WI38 (cell line): ENCODE data around the gene TRIM56.
"Not testable (repeated sequence)": the region's sequence is repeated elsewhere in the genome, so short reads cannot be mapped to it uniquely, and the experiment has no call there.

Experiments
- H3K4me3 ChIP-seq: 2 replicates; pipeline ENCODE4 v1.5.1; 2011; ENCODE audit warnings: low read depth, mild to moderate bottlenecking, control low read depth, low read length
- CTCF ChIP-seq: IDR thresholded peaks from 2 replicates; pipeline ENCODE4 v1.5.1; 2012; ENCODE audit warnings: low read depth, mild to moderate bottlenecking, control low read depth, low read length

The TRIM56 gene

GRCh38 chr7:101118856-101119255 lies 33.6 kb downstream of the TRIM56 start:
- no peak for TF ChIP-seq CTCF
- no peak overlapping the region for H3K4me3 ChIP-seq

GRCh38 chr7:101119876-101120275 lies 34.6 kb downstream of the TRIM56 start:
- H3K4me3 ChIP-seq, result no peak overlapping the region
- no peak for TF ChIP-seq CTCF

- no peak for TF ChIP-seq CTCF
- no peak overlapping the region for H3K4me3 ChIP-seq
Observed at GRCh38 chr7:101120315-101120714, 35.0 kb downstream of the TRIM56 start.

- H3K4me3 ChIP-seq, result not testable (repeated sequence)
Observed at GRCh38 chr7:101121631-101121990, 36.3 kb downstream of the TRIM56 start.

- TF ChIP-seq CTCF, result no peak
- peak overlapping the region; percentile 52 for H3K4me3 ChIP-seq
Observed at GRCh38 chr7:101121991-101122932, 37.0 kb downstream of the TRIM56 start.

GRCh38 chr7:101122933-101123702 lies 37.8 kb downstream of the TRIM56 start:
- H3K4me3 ChIP-seq, result peak overlapping the region; percentile 52; the same call in 1 of the 2 replicates
- TF ChIP-seq CTCF, result no peak

GRCh38 chr7:101123703-101124068 lies 38.4 kb downstream of the TRIM56 start:
- no peak overlapping the region for H3K4me3 ChIP-seq
- no peak for TF ChIP-seq CTCF
